ENCODE measurements around the gene NMRAL1. TPM values are rescaled to one million over a fixed set of nuclear protein-coding genes. Genes with fewer than 3 reads are reported as not detected.

Gene NMRAL1
- total RNA-seq, 1 experiment from 2014 or later = 71.1 TPM

DNA sequence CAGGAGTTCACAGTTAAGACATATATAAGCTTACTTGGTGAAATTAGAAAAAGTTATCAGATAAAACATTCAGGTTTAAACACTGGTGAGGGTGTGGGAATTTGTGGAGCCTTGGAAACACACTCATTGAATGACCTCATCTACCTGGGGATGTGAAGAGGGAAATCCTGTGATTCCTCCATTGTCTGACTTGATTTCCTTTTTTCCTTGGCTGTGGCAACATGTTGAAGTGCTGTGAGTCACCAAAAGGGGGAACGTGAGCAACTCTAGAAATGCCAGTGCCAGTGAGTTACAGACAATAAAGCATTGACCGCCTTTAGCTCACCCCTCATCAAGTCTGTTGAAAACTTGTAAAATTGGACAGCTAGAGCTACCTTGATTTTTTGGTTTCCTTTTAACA, 3.5 kb upstream of the NMRAL1 start:
- CTCF ChIA-PET = interaction anchor here (0.9 to 1.1 kb wide), 2 partner anchors 61 to 172 kb away, joined by 3 to 4 read pairs; partner anchors contain the start of gene CDIP1
- H3K4me1 Mint-ChIP-seq (ENCODE audit: low read depth, unreplicated experiment) = no peaks in the 10 kb centered on the region

DNA sequence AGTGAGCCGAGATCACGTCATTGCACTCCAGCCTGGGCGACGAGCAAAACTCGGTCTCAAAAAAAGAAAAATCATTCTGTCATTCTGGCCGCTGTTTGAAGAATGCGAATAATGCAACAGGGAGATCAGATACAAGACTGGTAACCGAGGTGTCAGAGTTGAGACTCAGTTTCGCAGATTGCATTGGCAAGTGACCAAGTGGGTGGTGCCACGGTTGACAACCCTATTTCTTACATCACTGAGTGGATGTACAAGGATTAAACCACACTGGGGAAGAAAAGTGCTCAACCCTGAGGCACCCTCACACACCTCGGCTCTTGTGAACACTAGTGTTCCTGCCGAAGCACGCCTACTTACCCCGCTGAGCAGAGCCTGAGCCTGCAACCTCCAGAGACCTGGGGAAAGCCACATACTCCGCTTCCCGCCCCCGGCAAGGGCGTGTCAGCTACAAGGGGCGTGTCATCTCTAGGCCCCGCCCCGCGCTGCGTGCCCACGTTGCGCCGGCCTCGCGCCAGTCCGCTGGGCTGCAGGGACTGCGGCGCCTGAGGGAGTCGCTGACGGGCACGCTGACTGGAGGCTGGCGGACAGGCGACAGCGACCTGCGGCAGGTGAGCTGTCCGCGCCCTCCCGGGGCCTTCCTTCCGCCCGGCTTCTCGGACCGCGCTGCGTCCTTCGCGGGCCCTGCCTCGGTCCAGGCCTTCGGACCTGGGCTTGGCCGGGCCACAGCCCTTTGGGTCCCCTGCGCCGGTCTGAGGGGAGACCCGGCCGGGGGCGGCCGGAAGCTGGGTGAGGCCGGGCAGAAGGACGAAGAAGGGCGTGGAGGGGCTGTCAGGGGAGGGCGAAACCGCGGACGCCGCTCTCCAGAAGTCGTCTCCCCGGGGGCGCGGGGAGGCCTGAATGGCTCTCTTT, 1.7 kb upstream of the NMRAL1 start, which contains the start of gene HMOX2:
Gene HMOX2 (plus strand): TSS at position 519 of the 909 bp plus-strand sequence. CDS start 29,127 bp downstream, outside the sequence.
- BruUV-seq (replicated peaks) = no TSS peak
- no peaks in the 10 kb centered on the region for H3K9me3 ChIP-seq
- Mint-ChIP-seq H3K36me3 (ENCODE audit: insufficient read depth, unreplicated experiment) (peaks cover 9% of the 10 kb centered on the region), H3K27me3 (ENCODE audit: insufficient read depth, unreplicated experiment) (no peaks in the 10 kb centered on the region), H3K27ac (ENCODE audit: unreplicated experiment) (peak within 1 kb of the TSS; percentile 94), H3K9me3 (ENCODE audit: unreplicated experiment) (no peaks in the 10 kb centered on the region), H3K4me1 (ENCODE audit: low read depth, unreplicated experiment) (no peaks in the 10 kb centered on the region), H3K4me3 (ENCODE audit: unreplicated experiment) (peak within 1 kb of the TSS; percentile 90)
- H3K4me3 ChIP-seq (ENCODE audit: low read depth, low read length) = peak within 1 kb of the TSS; percentile 72
- TF ChIP-seq, protein P1, sequence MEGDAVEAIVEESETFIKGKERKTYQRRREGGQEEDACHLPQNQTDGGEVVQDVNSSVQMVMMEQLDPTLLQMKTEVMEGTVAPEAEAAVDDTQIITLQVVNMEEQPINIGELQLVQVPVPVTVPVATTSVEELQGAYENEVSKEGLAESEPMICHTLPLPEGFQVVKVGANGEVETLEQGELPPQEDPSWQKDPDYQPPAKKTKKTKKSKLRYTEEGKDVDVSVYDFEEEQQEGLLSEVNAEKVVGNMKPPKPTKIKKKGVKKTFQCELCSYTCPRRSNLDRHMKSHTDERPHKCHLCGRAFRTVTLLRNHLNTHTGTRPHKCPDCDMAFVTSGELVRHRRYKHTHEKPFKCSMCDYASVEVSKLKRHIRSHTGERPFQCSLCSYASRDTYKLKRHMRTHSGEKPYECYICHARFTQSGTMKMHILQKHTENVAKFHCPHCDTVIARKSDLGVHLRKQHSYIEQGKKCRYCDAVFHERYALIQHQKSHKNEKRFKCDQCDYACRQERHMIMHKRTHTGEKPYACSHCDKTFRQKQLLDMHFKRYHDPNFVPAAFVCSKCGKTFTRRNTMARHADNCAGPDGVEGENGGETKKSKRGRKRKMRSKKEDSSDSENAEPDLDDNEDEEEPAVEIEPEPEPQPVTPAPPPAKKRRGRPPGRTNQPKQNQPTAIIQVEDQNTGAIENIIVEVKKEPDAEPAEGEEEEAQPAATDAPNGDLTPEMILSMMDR (IDR thresholded peaks at IDR 0.05; ENCODE audit: insufficient read depth in 1 of 2, low read depth in 1 of 2, low read length in 1 of 2, severe bottlenecking in 1 of 2, unreplicated experiment in 1 of 2) = peak in 1 of 2 experiments; percentile 51
- no peaks in the 10 kb centered on the region for H3K36me3 ChIP-seq (ENCODE audit: control insufficient read depth, insufficient read depth, low read length)
- CTCF ChIA-PET = interaction anchor here (1.2 to 1.8 kb wide), 3 partner anchors 11 to 99 kb away, joined by 3 to 10 read pairs (median 5); no protein-coding TSS in a partner anchor
- H3K4me1 ChIP-seq = peaks cover 5% of the 10 kb centered on the region
- no peaks in the 10 kb centered on the region for H3K27me3 ChIP-seq (replicated peaks; ENCODE audit: control insufficient read depth, insufficient read depth, low read length)
- POLR2A ChIA-PET = interaction anchor here (0.7 kb wide), 4 partner anchors 12 to 326 kb away, joined by 3 to 7 read pairs (median 4); partner anchors contain the start of genes CDIP1 and ROGDI
- peak; percentile 94 to 96 for DNase-seq
- intact Hi-C loops (cut with micrococcal nuclease; ENCODE audit: unreplicated experiment) = loop anchor here (2.0 to 5.0 kb wide), 2 partner anchors 25 to 49 kb away; partner anchors contain the start of gene DNAJA3

More for the DNA sequence above, 3.5 kb upstream of the NMRAL1 start:
- TF ChIP-seq, protein P1 (IDR thresholded peaks at IDR 0.05; ENCODE audit: insufficient read depth in 1 of 2, low read depth in 1 of 2, low read length in 1 of 2, severe bottlenecking in 1 of 2, unreplicated experiment in 1 of 2) = no peak
- no peaks in the 10 kb centered on the region for H3K9me3 Mint-ChIP-seq (ENCODE audit: unreplicated experiment)
- no peaks in the 10 kb centered on the region for H3K9me3 ChIP-seq
- H3K27ac Mint-ChIP-seq (ENCODE audit: unreplicated experiment) = peak overlapping the region; percentile 70
- H3K36me3 Mint-ChIP-seq (ENCODE audit: insufficient read depth, unreplicated experiment) = peaks cover 17% of the 10 kb centered on the region
- no peaks in the 10 kb centered on the region for H3K27me3 ChIP-seq (replicated peaks; ENCODE audit: control insufficient read depth, insufficient read depth, low read length)
- POLR2A ChIA-PET = interaction anchor here (0.5 kb wide), 1 partner anchor 205 kb away, joined by 8 read pairs; the partner anchor contains the start of gene TFAP4
- H3K4me1 ChIP-seq = peaks cover 5% of the 10 kb centered on the region
- H3K4me3 Mint-ChIP-seq (ENCODE audit: unreplicated experiment) = peak overlapping the region; percentile 90
- no peak overlapping the region for H3K4me3 ChIP-seq (ENCODE audit: low read depth, low read length)
- no TSS peak for BruUV-seq (replicated peaks)
- no peaks in the 10 kb centered on the region for H3K27me3 Mint-ChIP-seq (ENCODE audit: insufficient read depth, unreplicated experiment)
- intact Hi-C loops (cut with micrococcal nuclease; ENCODE audit: unreplicated experiment) = loop anchor here (2.0 to 5.0 kb wide), 2 partner anchors 23 to 51 kb away; partner anchors contain the start of gene DNAJA3
- no peaks in the 10 kb centered on the region for H3K36me3 ChIP-seq (ENCODE audit: control insufficient read depth, insufficient read depth, low read length)
- DNase-seq = no peak

DNA sequence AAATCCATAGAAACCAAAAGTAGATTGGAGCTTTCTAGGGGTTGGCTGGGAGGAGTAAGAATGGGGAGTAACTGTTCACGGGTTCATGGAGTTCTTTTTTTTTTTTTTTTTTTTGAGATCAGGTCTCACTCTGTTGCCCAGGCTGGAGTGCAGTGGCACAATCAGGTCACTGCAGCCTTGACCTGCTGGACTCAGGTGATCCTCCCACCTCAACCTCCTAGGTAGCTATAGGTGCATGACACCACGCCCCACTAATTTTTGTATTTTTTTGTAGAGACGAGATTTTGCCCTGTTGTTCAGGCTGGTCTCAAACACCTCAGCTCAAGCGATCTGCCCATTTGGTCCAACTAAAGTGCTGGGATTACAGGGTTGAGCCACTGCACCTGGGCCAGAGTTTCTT, 1.5 kb downstream of the NMRAL1 start:
- no peak for DNase-seq
- ChIA-PET CTCF (no interaction called here), POLR2A (no interaction called here)
- no TSS peak for BruUV-seq (replicated peaks)
- H3K4me3 ChIP-seq (ENCODE audit: low read depth, low read length) = no peak overlapping the region
- peaks cover 16% of the 10 kb centered on the region for H3K36me3 Mint-ChIP-seq (ENCODE audit: insufficient read depth, unreplicated experiment)
- H3K27me3 ChIP-seq (replicated peaks; ENCODE audit: control insufficient read depth, insufficient read depth, low read length) = no peaks in the 10 kb centered on the region
- intact Hi-C loops (cut with micrococcal nuclease; ENCODE audit: unreplicated experiment) = no loop called here
- peak overlapping the region; percentile 90 for H3K4me3 Mint-ChIP-seq (ENCODE audit: unreplicated experiment)
- TF ChIP-seq, protein P1 (IDR thresholded peaks at IDR 0.05; ENCODE audit: insufficient read depth in 1 of 2, low read depth in 1 of 2, low read length in 1 of 2, severe bottlenecking in 1 of 2, unreplicated experiment in 1 of 2) = no peak
- H3K27ac Mint-ChIP-seq (ENCODE audit: unreplicated experiment) = peak overlapping the region; percentile 94
- H3K4me1 Mint-ChIP-seq (ENCODE audit: low read depth, unreplicated experiment) = no peaks in the 10 kb centered on the region
- H3K9me3 ChIP-seq = no peaks in the 10 kb centered on the region
- H3K4me1 ChIP-seq = peaks cover 5% of the 10 kb centered on the region
- H3K27me3 Mint-ChIP-seq (ENCODE audit: insufficient read depth, unreplicated experiment) = no peaks in the 10 kb centered on the region
- 0 out of 2 replicates have a peak, but pooled peaks cover 1% of the 10 kb centered on the region for H3K36me3 ChIP-seq (ENCODE audit: control insufficient read depth, insufficient read depth, low read length)
- no peaks in the 10 kb centered on the region for H3K9me3 Mint-ChIP-seq (ENCODE audit: unreplicated experiment)
